Left cardiac atrium (tissue), 4 donors: ENCODE results near the gene HNRNPA2B1. TPM values are rescaled to one million over a fixed set of nuclear protein-coding genes. Genes with fewer than 3 reads are reported as not detected.
"Not testable (repeated sequence)": the region's sequence is repeated elsewhere in the genome, so short reads cannot be mapped to it uniquely, and the experiment has no call there.

Experiments
- ATAC-seq, 2 donors: fragments of 200-7000 bp; cut with Tn5 transposase; one replicate each; pipeline ENCODE4 v1.9.1; 2020; ENCODE audit warnings: mild to moderate bottlenecking in 2 of 2, moderate library complexity in 2 of 2
- DNase-seq: peaks from one replicate; pipeline ENCODE4 v3.0.0-alpha.2; 2020
- intact Hi-C, 2 donors: fragments of 100-400 bp; cut with DNase I; formaldehyde crosslinking; loops; one replicate each; pipeline versions ENCODE4 v1.14.1 to v1.15.1; 2022 to 2023
- total RNA-seq, 2 donors: library from RNA; stranded (reverse); fragmentation: NEBNext Ultra II Directional; extraction: Animal tissue kit (Norgen Biotek cat#: 25700); gene quantifications; one replicate each; pipeline ENCODE4 v1.2.1, GENCODE V29; 2021
- donor health status: DM: no; HTN: yes; CAD: no.
- donor health status: DM: no; HTN: yes; CAD: no; lungs with severe emphysema.
- donor health status: DM: yes; HTN: yes; CAD: no.
- donor health status: Dilated cardiomyopathy.

HNRNPA2B1 gene
- total RNA-seq, 2 donors from 2014 or later: 330 to 390 TPM

GRCh38 chr7:26200038-26200443 lies 505 bp downstream of the HNRNPA2B1 start:
- peak; percentile 31 to 41 for ATAC-seq
- intact Hi-C loops: loop anchor here in 1 of 2 donors (10.0 kb wide), 1 partner anchor 105 kb away; no protein-coding TSS in a partner anchor

GRCh38 chr7:26199301-26200037 lies 1.1 kb downstream of the HNRNPA2B1 start:
- intact Hi-C loops: loop anchor here in 1 of 2 donors (10.0 kb wide), 1 partner anchor 105 kb away; no protein-coding TSS in a partner anchor
- DNase-seq: peak; percentile 70
- ATAC-seq: peak; percentile 25 to 27

More at GRCh38 chr7:26200038-26200443, 505 bp downstream of the HNRNPA2B1 start:
- peak; percentile 75 for DNase-seq

- intact Hi-C loops: no loop called here
- no peak for ATAC-seq
- DNase-seq: no peak
Observed at GRCh38 chr7:26198781-26199169, 1.8 kb downstream of the HNRNPA2B1 start.

- intact Hi-C loops: no loop called here
Observed at GRCh38 chr7:26198133-26198780, 2.3 kb downstream of the HNRNPA2B1 start.

GRCh38 chr7:26197153-26198115 lies 3.1 kb downstream of the HNRNPA2B1 start:
- DNase-seq (no peak), ATAC-seq (no peak)
- intact Hi-C loops: no loop called here

More at GRCh38 chr7:26198133-26198780, 2.3 kb downstream of the HNRNPA2B1 start:
- no peak for DNase-seq
- no peak for ATAC-seq

GRCh38 chr7:26195867-26196657 lies 4.5 kb downstream of the HNRNPA2B1 start:
- DNase-seq: no peak
- no peak for ATAC-seq
- intact Hi-C loops: no loop called here

GRCh38 chr7:26195182-26195581 lies 5.4 kb downstream of the HNRNPA2B1 start:
- ATAC-seq (no peak), DNase-seq (no peak)
- intact Hi-C loops: no loop called here

- DNase-seq, ATAC-seq, intact Hi-C loops: not testable (repeated sequence)
Observed at GRCh38 chr7:26194764-26195163, 5.8 kb downstream of the HNRNPA2B1 start.

GRCh38 chr7:26193432-26194207 lies 6.9 kb downstream of the HNRNPA2B1 start:
- ATAC-seq (peak in 1 of 2 donors; percentile 6), DNase-seq (no peak)
- intact Hi-C loops: no loop called here

GRCh38 chr7:26192485-26193087 lies 8.0 kb downstream of the HNRNPA2B1 start:
- no peak for DNase-seq
- intact Hi-C loops: no loop called here
- ATAC-seq: no peak

- ATAC-seq: no peak
- intact Hi-C loops: no loop called here
Observed at GRCh38 chr7:26191974-26192479, 8.5 kb downstream of the HNRNPA2B1 start.

GRCh38 chr7:26191233-26191973 lies 9.1 kb downstream of the HNRNPA2B1 start:
- no peak for DNase-seq

More at GRCh38 chr7:26191974-26192479, 8.5 kb downstream of the HNRNPA2B1 start:
- no peak for DNase-seq

GRCh38 chr7:26190417-26190869 lies 10.1 kb downstream of the HNRNPA2B1 start:
- intact Hi-C loops: no loop called here
- DNase-seq (no peak), ATAC-seq (no peak)

More at GRCh38 chr7:26191233-26191973, 9.1 kb downstream of the HNRNPA2B1 start:
- intact Hi-C loops: no loop called here
- no peak for ATAC-seq

- intact Hi-C loops: no loop called here
- ATAC-seq: no peak
- DNase-seq: no peak
Observed at GRCh38 chr7:26189697-26190096, 10.8 kb downstream of the HNRNPA2B1 start.

- intact Hi-C loops: no loop called here
- ATAC-seq (no peak), DNase-seq (no peak)
Observed at GRCh38 chr7:26188957-26189541, 11.5 kb downstream of the HNRNPA2B1 start.
